Endothelial cell of umbilical vein (primary cell): Measurements from ENCODE around the gene CA11. TPM values are rescaled to one million over a fixed set of nuclear protein-coding genes. Genes with fewer than 3 reads are reported as not detected.
A peak's percentile ranks its signal among the peaks of the same experiment; 100 is the strongest.

ENCODE experiments used
- BruUV-seq: library from RNA; stranded (reverse); fragments of 400-500 nt; replicated peaks from 2 replicates; lab custom pipeline; 2021; lab: Mats Ljungman, UMichigan
- CTCF ChIA-PET: fragments of 300-600, 350-600 bp; sonication (Branson Sonifier 250); formaldehyde crosslinking; loops from one replicate; lab custom pipeline; 2021; ENCODE audit warnings: antibody characterized with exemption, inconsistent platforms; lab: Charles Lee
- POLR2A ChIA-PET: fragments of 300-600, 350-600 bp; sonication (Branson Sonifier 250); formaldehyde crosslinking; loops from one replicate; lab custom pipeline; 2021; ENCODE audit warnings: antibody characterized with exemption, inconsistent platforms; lab: Charles Lee
- DNase-seq: peaks from one replicate; pipeline ENCODE4 v3.0.0-alpha.2; 2011; ENCODE audit warnings: low read depth, low spot score
- FAIRE-seq: peaks from 2 replicates; lab custom pipeline; 2011; peaks lifted over from hg19 to GRCh38; lab: Jason Lieb, UNC
- H2AFZ ChIP-seq: 2 replicates; pipeline ENCODE4 v1.6.0; 2012; ENCODE audit warnings: low read depth, low read length, control low read depth, inconsistent platforms
- H3K27ac ChIP-seq: 2 replicates; pipeline ENCODE4 v1.5.1; 2011; ENCODE audit warnings: low read depth, mild to moderate bottlenecking, control low read depth, low read length, moderate library complexity; ENCODE audit not compliant: insufficient read depth
- H3K27me3 ChIP-seq, 2 experiments: 2 replicates each; pipeline versions ENCODE4 v1.6.0 to v1.6.1; 2011; ENCODE audit warnings: low read length in 2 of 2, mixed read lengths in 1 of 2; ENCODE audit not compliant: control insufficient read depth in 2 of 2, insufficient read depth in 2 of 2
- H3K36me3 ChIP-seq, 2 experiments: 2 replicates in 1 of 2; 3 replicates in 1 of 2; pipeline ENCODE4 v1.5.1; 2011; ENCODE audit warnings: low read length in 2 of 2, mild to moderate bottlenecking in 1 of 2, moderate library complexity in 1 of 2; ENCODE audit not compliant: control insufficient read depth in 2 of 2, insufficient read depth in 2 of 2; ENCODE audit errors: extremely low read depth in 1 of 2
- H3K4me1 ChIP-seq: 3 replicates; pipeline ENCODE4 v1.5.1; 2011; ENCODE audit warnings: mild to moderate bottlenecking, low read length; ENCODE audit not compliant: control insufficient read depth, insufficient read depth; ENCODE audit errors: extremely low read depth
- H3K4me2 ChIP-seq: 2 replicates; pipeline ENCODE4 v1.6.1; 2011; ENCODE audit warnings: low read length, control low read depth, mixed read lengths; ENCODE audit not compliant: insufficient read depth
- H3K4me3 ChIP-seq, 3 experiments: fragments of 200-600 bp in 1 of 3; sonication (generic), shearing (Covaris generic) in 1 of 3; replicated peaks in 1 of 3; 2 replicates each; pipeline ENCODE4 v1.5.1; 2011 to 2016; ENCODE audit warnings: control low read depth in 3 of 3, low read length in 3 of 3, mild to moderate bottlenecking in 2 of 3, inconsistent platforms in 1 of 3, low read depth in 1 of 3, moderate library complexity in 1 of 3; ENCODE audit not compliant: insufficient read depth in 1 of 3
- H3K79me2 ChIP-seq: 2 replicates; pipeline ENCODE4 v1.6.0; 2012; ENCODE audit warnings: low read length, inconsistent platforms; ENCODE audit not compliant: control insufficient read depth, insufficient read depth
- H3K9ac ChIP-seq: replicated peaks from 2 replicates; pipeline ENCODE3; 2011; ENCODE audit warnings: low read length, control low read depth; ENCODE audit not compliant: insufficient read depth; ENCODE audit errors: extremely low read depth
- H3K9me1 ChIP-seq: replicated peaks from 3 replicates; pipeline ENCODE4 v1.6.0; 2011; ENCODE audit warnings: mild to moderate bottlenecking, low read length; ENCODE audit not compliant: control insufficient read depth, insufficient read depth; ENCODE audit errors: extremely low read depth
- H3K9me3 ChIP-seq: replicated peaks from 2 replicates; pipeline ENCODE4 v1.5.1; 2012; ENCODE audit warnings: low read length, inconsistent platforms; ENCODE audit not compliant: control insufficient read depth, insufficient read depth
- H4K20me1 ChIP-seq: replicated peaks from 2 replicates; pipeline ENCODE3; 2011; ENCODE audit warnings: mild to moderate bottlenecking, low read length; ENCODE audit not compliant: control insufficient read depth, insufficient read depth; ENCODE audit errors: extremely low read depth
- EZH2 ChIP-seq: IDR thresholded peaks from 2 replicates; pipeline ENCODE4 v1.6.1; 2012; ENCODE audit warnings: borderline replicate concordance, low read depth, mild to moderate bottlenecking, moderate library complexity, low read length, inconsistent platforms; ENCODE audit not compliant: severe bottlenecking
- FOS ChIP-seq: IDR thresholded peaks from 2 replicates; pipeline ENCODE4 v1.6.1; 2011; ENCODE audit warnings: mild to moderate bottlenecking, low read length, moderate library complexity, borderline replicate concordance; ENCODE audit not compliant: insufficient read depth
- GATA2 ChIP-seq: IDR thresholded peaks from 2 replicates; pipeline ENCODE4 v1.7.0; 2011; ENCODE audit warnings: low read depth, mild to moderate bottlenecking, moderate library complexity, mixed read lengths, low read length; ENCODE audit not compliant: insufficient read length, insufficient read depth
- JUN ChIP-seq: IDR thresholded peaks from 2 replicates; pipeline ENCODE4 v1.6.1; 2011; ENCODE audit warnings: borderline replicate concordance, low read depth; ENCODE audit not compliant: insufficient read length, insufficient read depth
- MYC ChIP-seq: IDR thresholded peaks from one replicate; pipeline ENCODE4 v1.6.1; 2011; ENCODE audit warnings: mild to moderate bottlenecking, low read depth, low read length
- POLR2A ChIP-seq: IDR thresholded peaks from 2 replicates; pipeline ENCODE4 v1.6.1; 2012; ENCODE audit warnings: low read depth, mild to moderate bottlenecking, control low read depth, low read length
- POLR2AphosphoS5 ChIP-seq: IDR thresholded peaks from 2 replicates; pipeline ENCODE4 v1.6.1; 2012; ENCODE audit warnings: low read depth, mild to moderate bottlenecking, control low read depth, low read length, moderate library complexity; ENCODE audit not compliant: insufficient read depth
- dilution Hi-C: fragments of 300-500 bp; cut with MboI; formaldehyde crosslinking; loops from one replicate; pipeline ENCODE4 v1.15.0; 2019; ENCODE audit warnings: low sequenced_read_pairs; ENCODE audit not compliant: extremely low pct_ligation_motif_present
- intact Hi-C: fragments of 100-400 bp; cut with micrococcal nuclease; formaldehyde crosslinking; loops from one replicate; pipeline ENCODE4 v1.10.0; 2022
- polyA plus RNA-seq, 4 experiments: library from polyadenylated mRNA; depleted of rRNA in 3 of 4; stranded (reverse) in 3 of 4; unstranded in 1 of 4; fragments of >200 nt; gene quantifications; 2 replicates each; pipeline versions ENCODE4 v1.2.1 to v1.2.3, GENCODE V29; 2011 to 2012; ENCODE audit warnings: missing spikeins in 1 of 4
- total RNA-seq: library from RNA; stranded (reverse); gene quantifications from 2 replicates; pipeline ENCODE4 v1.2.3, GENCODE V29; 2021
- TF ChIP-seq, protein P1 (sequence below): IDR thresholded peaks from 2 replicates; pipeline ENCODE4 v1.6.1; 2011; ENCODE audit not compliant: insufficient read depth, insufficient read length
- TF ChIP-seq, protein P2 (sequence below), 2 donors: IDR thresholded peaks; 1 replicate in 1 of 2; 2 replicates in 1 of 2; pipeline ENCODE4 v1.5.1; 2011; ENCODE audit warnings: low read length in 2 of 2, mild to moderate bottlenecking in 2 of 2, moderate library complexity in 2 of 2, control low read depth in 1 of 2, inconsistent platforms in 1 of 2, low read depth in 1 of 2; ENCODE audit not compliant: insufficient read depth in 1 of 2; ENCODE audit errors: extremely low read depth in 1 of 2

CA11 gene
- total and polyA plus RNA-seq, 2 donors (not counting 3 experiments of a cell fraction or from before 2014, with no cell fraction given) = 2.8 to 4.7 TPM

DNA sequence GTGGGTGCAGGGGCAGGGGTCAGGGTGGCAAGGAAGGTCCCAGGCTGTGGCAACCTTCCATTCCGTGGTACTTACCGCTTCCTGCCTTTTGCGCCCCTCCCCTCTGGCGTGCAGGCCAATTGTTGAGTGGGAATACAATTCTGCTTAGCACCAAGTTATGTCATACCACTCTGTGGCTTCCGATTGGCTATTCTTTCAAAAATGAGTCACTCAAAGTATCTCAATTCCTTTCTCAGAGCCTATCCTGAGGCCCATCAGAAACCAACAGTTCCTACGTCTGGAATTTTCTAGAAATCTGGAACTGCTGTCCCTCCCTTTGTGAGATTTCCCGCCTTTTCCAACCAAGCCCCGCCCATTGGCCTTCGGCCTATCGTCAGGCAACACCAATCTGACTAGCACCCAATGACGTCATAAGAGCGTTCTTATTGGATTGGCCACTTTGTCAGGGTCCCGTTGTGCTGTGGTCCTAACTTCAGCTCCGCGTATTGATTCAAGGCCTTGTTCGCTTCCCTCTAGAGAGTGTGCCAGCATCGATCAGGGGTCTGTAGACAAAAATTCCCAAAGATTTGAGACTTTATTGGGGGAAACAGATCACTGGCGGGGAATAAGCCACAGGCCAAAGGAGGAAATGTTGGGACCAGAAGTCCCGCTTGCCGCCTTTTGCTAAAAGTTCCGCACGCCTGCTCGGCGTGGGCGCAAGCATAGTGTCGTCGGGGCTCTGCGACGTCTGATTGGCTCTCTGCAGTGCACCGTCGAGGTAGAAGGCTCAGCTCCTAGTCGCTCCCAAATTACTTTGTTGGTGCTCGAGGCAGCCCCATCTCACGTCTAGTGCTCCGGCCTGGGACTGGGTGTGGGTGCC is 15.1 kb upstream of the CA11 start:
- FAIRE-seq = peak; percentile 98
- no peak overlapping the region for H2AFZ ChIP-seq
- no peak overlapping the region for H3K9ac ChIP-seq
- no peak overlapping the region for H3K4me3 ChIP-seq
- H3K9me1 ChIP-seq = no peaks in the 10 kb centered on the region
- POLR2A ChIA-PET = no interaction called here
- peak; percentile 58 for TF ChIP-seq JUN
- no peak for TF ChIP-seq EZH2
- peak; percentile 60 for TF ChIP-seq FOS
- TF ChIP-seq, protein P1, sequence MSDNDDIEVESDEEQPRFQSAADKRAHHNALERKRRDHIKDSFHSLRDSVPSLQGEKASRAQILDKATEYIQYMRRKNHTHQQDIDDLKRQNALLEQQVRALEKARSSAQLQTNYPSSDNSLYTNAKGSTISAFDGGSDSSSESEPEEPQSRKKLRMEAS = no peak
- TF ChIP-seq, protein P2, sequence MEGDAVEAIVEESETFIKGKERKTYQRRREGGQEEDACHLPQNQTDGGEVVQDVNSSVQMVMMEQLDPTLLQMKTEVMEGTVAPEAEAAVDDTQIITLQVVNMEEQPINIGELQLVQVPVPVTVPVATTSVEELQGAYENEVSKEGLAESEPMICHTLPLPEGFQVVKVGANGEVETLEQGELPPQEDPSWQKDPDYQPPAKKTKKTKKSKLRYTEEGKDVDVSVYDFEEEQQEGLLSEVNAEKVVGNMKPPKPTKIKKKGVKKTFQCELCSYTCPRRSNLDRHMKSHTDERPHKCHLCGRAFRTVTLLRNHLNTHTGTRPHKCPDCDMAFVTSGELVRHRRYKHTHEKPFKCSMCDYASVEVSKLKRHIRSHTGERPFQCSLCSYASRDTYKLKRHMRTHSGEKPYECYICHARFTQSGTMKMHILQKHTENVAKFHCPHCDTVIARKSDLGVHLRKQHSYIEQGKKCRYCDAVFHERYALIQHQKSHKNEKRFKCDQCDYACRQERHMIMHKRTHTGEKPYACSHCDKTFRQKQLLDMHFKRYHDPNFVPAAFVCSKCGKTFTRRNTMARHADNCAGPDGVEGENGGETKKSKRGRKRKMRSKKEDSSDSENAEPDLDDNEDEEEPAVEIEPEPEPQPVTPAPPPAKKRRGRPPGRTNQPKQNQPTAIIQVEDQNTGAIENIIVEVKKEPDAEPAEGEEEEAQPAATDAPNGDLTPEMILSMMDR (IDR thresholded peaks at IDR 0.05; ENCODE audit: extremely low read depth in 1 of 2, insufficient read depth in 1 of 2, low read depth in 1 of 2, low read length in 2 of 2) = no peak
- TF ChIP-seq MYC = no peak
- no peak for TF ChIP-seq GATA2
- no peak for TF ChIP-seq POLR2A
- TF ChIP-seq POLR2AphosphoS5 = no peak
- no peaks in the 10 kb centered on the region for H3K79me2 ChIP-seq
- intact Hi-C loops (no loop called here), dilution Hi-C loops (no loop called here)
- CTCF ChIA-PET = no interaction called here
- peak overlapping the region; percentile 19 for H3K27ac ChIP-seq
- H4K20me1 ChIP-seq = no peaks in the 10 kb centered on the region
- peaks cover 2% of the 10 kb centered on the region for H3K4me1 ChIP-seq
- BruUV-seq = no TSS peak
- no peaks in the 10 kb centered on the region for H3K36me3 ChIP-seq
- DNase-seq = peak; percentile 96
- peaks cover 0 to 2% of the 10 kb centered on the region in 2 experiments for H3K27me3 ChIP-seq
- H3K4me2 ChIP-seq = no peak overlapping the region
- no peaks in the 10 kb centered on the region for H3K9me3 ChIP-seq
